GM12874 (cell line): ENCODE results near the gene PLXNB1.

Experiments
- TF ChIP-seq, protein P1 (sequence below): IDR thresholded peaks from 2 replicates; pipeline ENCODE4 v1.5.1; 2011; ENCODE audit warnings: low read depth, mild to moderate bottlenecking, control low read depth, low read length, moderate library complexity; ENCODE audit not compliant: insufficient read depth

PLXNB1 gene

DNA sequence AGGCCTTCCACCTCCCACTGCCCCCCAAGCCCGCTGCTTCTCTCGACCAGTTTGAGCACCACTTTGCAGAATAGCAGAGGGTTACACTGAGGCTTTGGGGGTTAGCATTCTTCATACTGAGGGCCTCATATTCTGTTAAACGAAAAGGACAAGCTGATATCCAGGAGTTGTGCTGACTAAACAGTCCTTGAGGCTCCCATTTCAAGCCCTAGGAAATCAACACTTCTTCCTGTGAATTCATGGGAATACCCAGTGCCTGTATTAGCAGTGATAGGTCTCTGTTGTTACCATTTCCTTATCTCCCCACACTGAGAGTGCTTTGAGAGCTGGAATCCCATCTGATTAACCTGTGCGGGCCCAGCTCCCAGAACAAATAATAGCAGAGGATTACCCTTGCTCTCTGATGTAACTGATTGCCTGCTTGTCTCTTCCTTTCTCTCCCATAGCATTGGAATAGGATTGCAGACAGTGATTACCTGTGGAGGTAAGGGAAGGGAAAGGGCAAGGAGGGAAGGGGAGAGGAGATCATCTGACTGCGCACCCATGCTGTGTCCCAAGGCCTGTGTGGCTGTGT, 56.9 kb downstream of the PLXNB1 start:
- TF ChIP-seq, protein P1, sequence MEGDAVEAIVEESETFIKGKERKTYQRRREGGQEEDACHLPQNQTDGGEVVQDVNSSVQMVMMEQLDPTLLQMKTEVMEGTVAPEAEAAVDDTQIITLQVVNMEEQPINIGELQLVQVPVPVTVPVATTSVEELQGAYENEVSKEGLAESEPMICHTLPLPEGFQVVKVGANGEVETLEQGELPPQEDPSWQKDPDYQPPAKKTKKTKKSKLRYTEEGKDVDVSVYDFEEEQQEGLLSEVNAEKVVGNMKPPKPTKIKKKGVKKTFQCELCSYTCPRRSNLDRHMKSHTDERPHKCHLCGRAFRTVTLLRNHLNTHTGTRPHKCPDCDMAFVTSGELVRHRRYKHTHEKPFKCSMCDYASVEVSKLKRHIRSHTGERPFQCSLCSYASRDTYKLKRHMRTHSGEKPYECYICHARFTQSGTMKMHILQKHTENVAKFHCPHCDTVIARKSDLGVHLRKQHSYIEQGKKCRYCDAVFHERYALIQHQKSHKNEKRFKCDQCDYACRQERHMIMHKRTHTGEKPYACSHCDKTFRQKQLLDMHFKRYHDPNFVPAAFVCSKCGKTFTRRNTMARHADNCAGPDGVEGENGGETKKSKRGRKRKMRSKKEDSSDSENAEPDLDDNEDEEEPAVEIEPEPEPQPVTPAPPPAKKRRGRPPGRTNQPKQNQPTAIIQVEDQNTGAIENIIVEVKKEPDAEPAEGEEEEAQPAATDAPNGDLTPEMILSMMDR = no peak

DNA sequence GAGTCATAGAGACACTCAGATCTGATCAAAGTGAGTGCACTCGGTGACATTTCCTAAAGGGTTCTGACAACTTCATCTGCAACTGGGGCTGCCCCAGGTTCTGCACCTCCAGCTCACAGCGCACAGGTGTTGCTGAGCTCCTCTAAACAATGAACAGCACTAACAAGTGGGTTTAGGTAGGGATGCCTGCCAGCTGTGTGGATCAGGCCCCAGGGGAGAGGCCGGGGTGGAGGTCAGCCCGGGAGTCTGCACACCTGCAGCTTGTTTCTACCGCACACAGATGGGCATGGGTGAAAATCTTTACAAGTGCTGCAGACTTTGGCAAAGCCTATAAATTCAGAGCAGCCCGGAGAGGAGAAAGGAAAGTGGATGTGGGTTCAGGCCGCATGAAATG, 57.5 kb downstream of the PLXNB1 start:
- TF ChIP-seq, protein P1 = no peak

DNA sequence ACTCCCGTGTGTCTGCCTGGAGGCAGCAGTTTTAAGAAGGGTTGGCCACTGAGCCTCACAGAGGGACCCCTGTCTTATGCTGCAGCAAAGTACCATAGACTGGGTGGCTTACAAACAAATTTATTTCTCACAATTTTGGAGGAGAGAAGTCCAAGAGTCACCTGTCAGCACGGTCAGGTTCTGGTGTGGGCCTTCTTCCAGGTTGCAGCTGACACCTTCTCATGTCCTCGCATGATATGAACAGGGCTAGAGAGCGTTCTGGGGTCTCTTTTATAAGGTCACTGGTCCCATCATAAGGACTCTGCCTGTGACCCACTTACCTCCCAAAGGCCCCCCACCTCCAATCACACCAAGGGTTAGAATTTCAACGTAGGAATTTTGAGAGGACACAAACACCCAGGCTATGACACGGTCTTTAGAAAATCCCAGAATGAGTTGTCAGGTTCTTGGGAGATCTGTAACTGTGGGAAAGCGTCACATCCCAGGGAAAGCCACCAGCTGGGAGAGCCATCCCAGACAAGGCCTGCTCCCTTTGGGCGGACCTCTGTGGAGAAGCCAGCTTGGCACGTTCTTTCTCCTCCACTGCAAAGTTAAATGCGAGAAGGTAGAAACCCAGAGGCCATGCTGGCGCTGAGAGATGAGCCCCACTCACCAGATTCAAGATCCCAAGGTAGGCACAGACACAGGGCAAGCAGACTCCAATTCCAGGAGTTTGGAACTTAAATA, 58.1 kb downstream of the PLXNB1 start, which contains the start of gene FBXW12:
Gene FBXW12, plus strand, starts transcription at position 569 of the 726 bp plus-strand sequence. CDS start 549 bp downstream, outside the sequence.
- TF ChIP-seq, protein P1 = no peak

DNA sequence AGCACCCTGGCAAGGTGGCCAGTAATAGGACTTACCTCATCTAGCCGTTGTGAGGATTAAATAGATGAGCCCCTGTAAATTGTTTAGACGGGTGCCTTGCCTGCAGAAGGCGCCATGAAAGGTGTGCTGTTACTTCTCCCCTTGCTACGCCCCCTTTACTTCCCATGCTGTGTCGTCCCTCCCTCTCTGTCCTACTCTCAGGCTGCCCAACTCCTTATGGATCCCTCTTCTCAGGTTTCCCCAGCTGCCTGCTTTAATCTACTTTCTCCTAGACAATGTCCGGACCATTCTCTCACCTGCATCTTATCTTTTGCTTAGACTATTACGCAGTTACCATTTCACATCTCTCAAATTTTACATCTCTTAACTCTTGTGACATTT, 59.6 kb downstream of the PLXNB1 start:
- TF ChIP-seq, protein P1 = no peak

GRCh38 chr3:48369693-48370332, 60.1 kb downstream of the PLXNB1 start:
- TF ChIP-seq, protein P1 = no peak

GRCh38 chr3:48367201-48367600, 62.7 kb downstream of the PLXNB1 start:
- TF ChIP-seq, protein P1 = no peak

- TF ChIP-seq, protein P1 = no peak
Measured at GRCh38 chr3:48364840-48365239, 65.0 kb downstream of the PLXNB1 start.
